Neural progenitor cell (in vitro differentiated cells): Measurements from ENCODE around the gene PROZ.

ENCODE experiments used
- EZH2 ChIP-seq: fragments of 200-600 bp; sonication (generic); IDR thresholded peaks from 2 replicates; pipeline ENCODE4 v1.6.1; 2017; ENCODE audit warnings: antibody characterized with exemption, mild to moderate bottlenecking, moderate library complexity
- EZH2phosphoT487 ChIP-seq: fragments of 200-600 bp; sonication (generic); IDR thresholded peaks from 2 replicates; pipeline ENCODE4 v1.6.1; 2017; ENCODE audit warnings: antibody characterized with exemption
- TF ChIP-seq, protein P1 (sequence below): fragments of 200-600 bp; sonication (generic); IDR thresholded peaks from 2 replicates; pipeline ENCODE4 v1.5.1; 2017; ENCODE audit warnings: antibody characterized with exemption, mild to moderate bottlenecking

GRCh38 chr13:113211774-113212173, 53.3 kb downstream of the PROZ start:
- TF ChIP-seq, protein P1, sequence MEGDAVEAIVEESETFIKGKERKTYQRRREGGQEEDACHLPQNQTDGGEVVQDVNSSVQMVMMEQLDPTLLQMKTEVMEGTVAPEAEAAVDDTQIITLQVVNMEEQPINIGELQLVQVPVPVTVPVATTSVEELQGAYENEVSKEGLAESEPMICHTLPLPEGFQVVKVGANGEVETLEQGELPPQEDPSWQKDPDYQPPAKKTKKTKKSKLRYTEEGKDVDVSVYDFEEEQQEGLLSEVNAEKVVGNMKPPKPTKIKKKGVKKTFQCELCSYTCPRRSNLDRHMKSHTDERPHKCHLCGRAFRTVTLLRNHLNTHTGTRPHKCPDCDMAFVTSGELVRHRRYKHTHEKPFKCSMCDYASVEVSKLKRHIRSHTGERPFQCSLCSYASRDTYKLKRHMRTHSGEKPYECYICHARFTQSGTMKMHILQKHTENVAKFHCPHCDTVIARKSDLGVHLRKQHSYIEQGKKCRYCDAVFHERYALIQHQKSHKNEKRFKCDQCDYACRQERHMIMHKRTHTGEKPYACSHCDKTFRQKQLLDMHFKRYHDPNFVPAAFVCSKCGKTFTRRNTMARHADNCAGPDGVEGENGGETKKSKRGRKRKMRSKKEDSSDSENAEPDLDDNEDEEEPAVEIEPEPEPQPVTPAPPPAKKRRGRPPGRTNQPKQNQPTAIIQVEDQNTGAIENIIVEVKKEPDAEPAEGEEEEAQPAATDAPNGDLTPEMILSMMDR, result peak; percentile 25
- TF ChIP-seq EZH2, result no peak
- TF ChIP-seq EZH2phosphoT487, result no peak
